GM12872 (cell line): ENCODE measurements around the gene GPC1.

Source experiments
- TF ChIP-seq, protein P1 (sequence below): IDR thresholded peaks from 3 replicates; pipeline ENCODE4 v1.5.1; 2011; ENCODE audit warnings: low read depth, mild to moderate bottlenecking, low read length, moderate library complexity; ENCODE audit not compliant: insufficient read depth

Gene GPC1

DNA sequence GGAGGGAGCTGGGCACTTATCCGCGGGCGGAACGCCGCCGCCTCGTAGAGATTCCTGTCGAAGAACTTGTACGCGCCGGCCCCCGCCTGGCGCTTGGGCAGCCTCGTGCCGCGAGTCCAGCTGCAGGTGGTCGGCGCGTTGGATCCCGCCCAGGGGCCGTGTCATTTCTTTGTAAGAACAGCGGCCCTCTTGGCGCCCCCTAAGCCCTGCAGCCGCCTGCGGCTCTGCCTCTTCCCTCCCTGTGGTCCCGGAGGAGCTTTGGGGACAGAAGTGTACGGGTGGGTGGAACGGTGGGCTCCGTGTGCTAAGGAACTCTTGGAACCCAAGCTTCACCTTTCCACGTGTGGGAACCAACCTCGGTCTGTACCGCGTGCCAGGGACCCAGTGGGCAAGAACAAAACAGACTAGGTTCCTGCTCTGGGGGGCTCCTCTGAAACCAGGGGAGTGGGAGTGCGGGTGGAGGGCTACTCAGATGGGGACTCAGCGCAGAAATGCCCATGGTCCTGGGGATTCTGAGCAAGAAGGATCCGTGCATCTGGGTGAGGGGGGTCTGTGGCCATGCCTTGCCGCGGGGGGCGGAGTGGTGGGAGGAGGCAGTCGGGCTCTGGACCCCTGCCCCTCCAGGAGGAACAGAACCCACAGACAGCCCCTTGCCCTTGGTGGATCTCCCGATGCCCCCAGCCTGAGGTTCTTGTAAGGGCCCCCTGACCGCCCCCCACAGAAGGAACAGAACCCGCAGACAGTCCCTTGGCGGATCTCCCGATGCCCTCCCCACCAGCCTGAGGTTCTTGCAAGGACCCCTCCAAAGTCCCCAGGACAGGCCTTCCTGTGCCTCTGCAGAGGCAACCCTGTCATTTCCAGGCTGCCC is 1.5 kb downstream of the GPC1 start:
- TF ChIP-seq, protein P1, sequence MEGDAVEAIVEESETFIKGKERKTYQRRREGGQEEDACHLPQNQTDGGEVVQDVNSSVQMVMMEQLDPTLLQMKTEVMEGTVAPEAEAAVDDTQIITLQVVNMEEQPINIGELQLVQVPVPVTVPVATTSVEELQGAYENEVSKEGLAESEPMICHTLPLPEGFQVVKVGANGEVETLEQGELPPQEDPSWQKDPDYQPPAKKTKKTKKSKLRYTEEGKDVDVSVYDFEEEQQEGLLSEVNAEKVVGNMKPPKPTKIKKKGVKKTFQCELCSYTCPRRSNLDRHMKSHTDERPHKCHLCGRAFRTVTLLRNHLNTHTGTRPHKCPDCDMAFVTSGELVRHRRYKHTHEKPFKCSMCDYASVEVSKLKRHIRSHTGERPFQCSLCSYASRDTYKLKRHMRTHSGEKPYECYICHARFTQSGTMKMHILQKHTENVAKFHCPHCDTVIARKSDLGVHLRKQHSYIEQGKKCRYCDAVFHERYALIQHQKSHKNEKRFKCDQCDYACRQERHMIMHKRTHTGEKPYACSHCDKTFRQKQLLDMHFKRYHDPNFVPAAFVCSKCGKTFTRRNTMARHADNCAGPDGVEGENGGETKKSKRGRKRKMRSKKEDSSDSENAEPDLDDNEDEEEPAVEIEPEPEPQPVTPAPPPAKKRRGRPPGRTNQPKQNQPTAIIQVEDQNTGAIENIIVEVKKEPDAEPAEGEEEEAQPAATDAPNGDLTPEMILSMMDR: no peak

DNA sequence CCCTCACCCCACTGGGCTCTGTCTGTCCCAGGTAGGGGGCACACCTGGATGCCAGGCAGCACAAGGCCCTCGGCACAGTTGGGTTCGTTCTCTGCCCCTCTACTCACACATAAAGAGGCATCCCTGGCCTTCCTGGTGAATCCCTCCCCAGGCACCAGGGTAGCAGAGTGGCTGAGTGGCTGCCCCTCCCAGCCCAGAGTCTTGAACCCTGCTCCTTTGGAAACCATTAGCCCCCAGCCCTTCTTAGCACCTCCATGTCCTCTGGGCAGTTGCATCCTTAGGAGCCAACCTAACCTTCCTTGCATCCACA is 2.0 kb downstream of the GPC1 start:
- TF ChIP-seq, protein P1: no peak

DNA sequence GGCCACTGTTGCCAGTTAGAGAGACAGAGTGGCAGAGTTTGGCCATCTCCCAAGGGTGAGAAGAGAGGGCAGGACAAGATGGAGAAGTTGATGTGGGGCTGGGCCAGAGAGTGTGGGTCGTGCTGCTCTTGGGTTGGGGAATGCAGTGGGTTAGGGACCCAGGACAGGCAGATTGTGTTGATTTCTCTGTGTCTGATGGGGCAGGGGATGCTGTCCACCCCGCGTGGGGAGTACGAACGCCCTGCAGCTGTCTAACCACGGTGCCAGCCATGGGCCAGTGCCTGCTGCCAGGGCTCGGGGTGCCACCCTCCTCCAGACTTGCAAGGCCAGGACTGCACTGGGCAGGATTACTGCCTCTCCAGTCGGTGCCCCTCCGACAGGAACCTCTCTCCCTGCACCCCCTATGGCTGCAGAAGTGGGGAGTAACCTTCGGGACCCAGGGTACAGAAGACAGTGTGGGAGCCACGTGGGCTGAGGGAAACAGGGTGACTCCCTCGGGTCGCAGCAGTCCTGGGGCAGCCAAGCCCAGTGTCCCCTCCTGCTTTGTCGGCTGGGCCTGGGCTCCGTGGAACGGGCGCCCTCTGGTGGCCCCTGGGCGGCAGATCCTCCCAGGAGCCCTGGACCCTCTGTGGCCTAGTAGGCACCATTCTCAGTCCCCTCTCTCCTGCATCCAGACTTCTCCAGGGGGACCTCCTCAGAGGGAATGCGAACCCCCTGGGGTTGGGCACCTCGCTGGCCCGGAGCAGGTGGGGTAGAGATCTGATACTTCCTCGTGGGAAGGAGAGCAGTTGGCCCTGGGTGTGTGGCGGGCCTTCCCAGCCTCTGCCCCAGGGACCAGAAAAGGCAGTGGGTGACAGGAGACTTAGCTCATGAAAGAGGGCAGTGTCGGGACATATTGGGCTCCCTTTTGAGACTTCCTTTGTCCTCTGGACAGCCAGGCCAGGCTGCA is 2.7 kb downstream of the GPC1 start:
- TF ChIP-seq, protein P1: peak; percentile 91

DNA sequence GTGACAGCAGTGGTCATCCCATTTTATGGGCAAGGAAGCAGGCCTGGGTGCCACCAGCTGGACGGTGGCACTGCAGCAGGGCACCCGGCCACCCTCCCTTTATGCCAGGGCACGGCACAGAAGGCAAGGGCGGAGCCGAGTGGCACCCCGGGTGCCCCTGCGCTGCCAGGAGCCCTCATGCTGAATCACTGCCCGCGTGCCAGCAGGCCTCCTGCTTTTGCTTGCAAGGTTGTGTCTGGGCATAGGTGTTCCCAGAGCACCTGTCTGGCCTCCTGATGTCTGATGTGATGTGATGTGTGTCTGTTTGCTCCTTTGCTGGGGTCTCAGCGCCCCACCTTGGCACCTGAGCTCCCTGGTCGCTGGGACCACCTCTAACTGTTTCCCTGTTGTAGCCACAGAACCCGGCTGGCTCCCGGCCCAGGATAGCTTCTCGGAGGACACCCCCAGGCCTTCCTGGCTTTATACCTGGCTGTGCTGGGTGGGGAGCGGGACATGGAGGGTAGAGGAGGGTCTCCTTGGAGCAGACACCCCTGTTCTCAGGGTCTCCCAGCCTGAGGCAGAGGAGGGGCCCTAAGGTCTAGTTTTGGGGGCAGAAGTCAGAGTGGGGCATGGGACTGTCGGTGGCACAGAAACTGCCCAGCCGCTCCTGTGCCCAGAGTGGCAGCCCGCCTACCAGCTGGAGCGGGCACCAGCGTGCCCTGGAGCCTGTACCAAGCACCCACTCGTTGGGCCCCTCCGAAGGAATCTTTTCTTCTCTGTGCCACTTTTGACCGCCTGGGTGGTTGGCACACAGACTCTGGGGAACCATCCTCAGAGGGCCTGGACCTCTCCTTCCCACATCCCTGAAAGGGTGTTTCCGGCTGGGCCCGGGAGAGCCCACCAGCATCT is 3.6 kb downstream of the GPC1 start:
- TF ChIP-seq, protein P1: no peak

DNA sequence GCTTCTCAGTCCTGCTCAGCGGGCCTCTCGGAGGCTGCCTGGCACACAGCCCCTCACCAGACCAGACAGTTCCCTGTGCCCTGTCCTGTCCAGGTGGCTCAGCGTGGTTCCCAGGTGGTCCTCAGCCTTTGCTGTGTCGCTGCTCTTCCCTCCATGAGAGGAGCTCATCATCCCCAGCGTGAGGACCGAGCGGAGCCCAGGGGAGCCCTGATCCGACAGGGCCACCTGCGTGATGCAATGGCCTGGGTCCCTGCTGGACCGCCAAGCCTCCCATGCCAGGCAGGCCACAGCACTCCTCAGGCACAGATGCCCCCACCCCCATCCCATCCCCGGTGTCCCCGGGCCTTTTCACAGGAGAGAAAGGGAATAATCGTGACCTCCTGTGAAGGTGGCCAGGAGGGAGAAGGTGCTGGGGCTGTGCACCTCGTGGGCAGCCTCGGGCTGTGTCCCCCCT is 4.3 kb downstream of the GPC1 start:
- TF ChIP-seq, protein P1: no peak

DNA sequence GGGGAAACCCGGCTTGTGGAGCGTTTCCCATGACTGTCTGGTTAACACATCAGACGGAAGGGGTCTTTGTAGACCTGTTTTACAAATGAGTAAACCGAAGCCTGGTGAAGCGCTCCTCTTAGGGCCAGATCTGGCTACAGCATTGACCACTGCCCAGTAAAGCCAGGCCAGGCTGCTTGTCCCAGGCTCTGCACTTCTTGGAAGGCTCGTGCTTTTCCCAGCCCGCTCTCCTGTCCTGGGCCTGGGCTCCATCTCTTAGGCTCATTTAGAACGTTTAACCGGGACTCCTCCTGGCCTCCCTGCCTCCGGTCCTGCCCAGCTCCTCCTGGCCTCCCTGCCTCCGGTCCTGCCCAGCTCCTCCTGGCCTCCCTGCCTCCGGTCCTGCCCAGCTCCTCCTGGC is 4.8 kb downstream of the GPC1 start:
- TF ChIP-seq, protein P1: no peak
